Mesothelial cell of epicardium (in vitro differentiated cells): Measurements from ENCODE around the gene SIGLEC11. TPM values are rescaled to one million over a fixed set of nuclear protein-coding genes. Genes with fewer than 3 reads are reported as not detected.

ENCODE experiments used
- DNase-seq, 2 experiments: peaks; one replicate each; pipeline ENCODE4 v3.0.0; 2021; ENCODE audit warnings: low spot score in 2 of 2; ENCODE audit not compliant: unreplicated experiment in 2 of 2
- H3K27ac Mint-ChIP-seq: 2 replicates; pipeline ENCODE4 v1.8.0; 2021; ENCODE audit warnings: mixed read lengths
- H3K27me3 Mint-ChIP-seq: 2 replicates; pipeline ENCODE4 v1.8.0; 2021; ENCODE audit warnings: low read depth, mixed read lengths
- H3K36me3 Mint-ChIP-seq: 2 replicates; pipeline ENCODE4 v1.8.0; 2021; ENCODE audit warnings: mixed read lengths
- H3K4me1 Mint-ChIP-seq: 2 replicates; pipeline ENCODE4 v1.8.0; 2021; ENCODE audit warnings: mixed read lengths
- H3K4me3 Mint-ChIP-seq: 2 replicates; pipeline ENCODE4 v1.8.0; 2021; ENCODE audit warnings: mild to moderate bottlenecking, moderate library complexity, mixed read lengths
- H3K9me3 Mint-ChIP-seq: 2 replicates; pipeline ENCODE4 v1.8.0; 2021; ENCODE audit warnings: mixed read lengths
- CTCF ChIP-seq: fragments of 200-600 bp; sonication (generic); IDR thresholded peaks from one replicate; pipeline ENCODE4 v1.5.0; 2021; ENCODE audit warnings: antibody characterized with exemption; ENCODE audit not compliant: unreplicated experiment
- total RNA-seq: library from RNA; stranded (reverse); gene quantifications from 3 replicates; pipeline ENCODE4 v1.2.1, GENCODE V29; 2021

The SIGLEC11 gene
- total RNA-seq, 1 donor from 2014 or later: 1.7 TPM

DNA sequence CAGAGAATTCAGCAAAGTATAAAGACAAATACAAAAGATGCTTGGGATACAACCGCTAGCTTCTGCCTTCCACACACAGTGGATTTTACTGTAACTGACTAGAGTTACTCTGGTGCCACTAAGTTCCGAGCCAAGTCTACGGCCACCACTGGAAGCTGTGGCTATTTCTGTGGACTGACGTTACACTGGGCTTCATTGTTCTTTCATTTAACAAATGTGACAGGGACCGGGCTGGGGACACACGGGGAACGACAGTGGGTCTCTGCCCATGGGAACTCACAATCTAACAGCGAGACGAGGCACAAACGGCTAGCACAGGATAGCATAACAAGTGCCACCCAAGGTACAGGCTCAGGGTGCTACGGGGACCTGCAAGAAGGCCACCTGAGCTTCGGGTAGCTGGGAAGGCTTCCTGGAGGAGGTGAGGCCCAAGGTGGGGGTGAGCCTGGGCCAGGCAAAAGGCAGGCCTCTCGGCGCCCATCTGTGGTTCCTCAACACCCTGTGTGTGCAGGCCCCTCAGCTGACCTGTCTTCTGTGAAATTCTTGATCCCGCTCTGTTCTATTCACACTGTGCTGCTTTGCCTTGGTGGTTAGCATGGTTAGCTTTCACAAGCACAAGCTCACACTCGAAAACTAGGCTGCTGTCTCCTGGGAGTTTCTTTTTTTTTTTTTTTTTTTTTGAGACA lies 54.0 kb downstream of the SIGLEC11 start:
- H3K36me3 Mint-ChIP-seq: peaks cover 25% of the 10 kb centered on the region

DNA sequence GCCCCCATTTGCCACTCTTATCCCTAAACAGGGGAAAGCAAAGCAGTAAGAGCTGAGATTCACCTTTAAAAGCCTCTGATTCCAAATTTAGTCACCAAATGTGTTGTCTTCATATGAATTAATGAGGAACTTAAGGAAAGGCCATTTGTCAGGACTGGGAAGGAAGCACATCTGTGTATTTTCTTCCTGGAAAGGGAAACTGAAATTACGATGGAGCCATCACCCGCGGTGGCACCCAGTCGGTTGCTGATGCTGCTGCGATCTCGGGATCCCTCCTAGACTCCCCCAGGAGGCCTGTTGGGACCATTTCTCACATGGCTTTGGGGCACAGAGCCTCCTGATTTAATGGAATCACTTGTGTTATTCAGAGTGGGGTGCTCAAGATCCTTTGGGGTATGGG lies 56.8 kb downstream of the SIGLEC11 start:
- Mint-ChIP-seq H3K9me3 (no peaks in the 10 kb centered on the region), H3K36me3 (peaks cover 16% of the 10 kb centered on the region), H3K4me3 (no peak overlapping the region), H3K27ac (no peak overlapping the region), H3K4me1 (no peaks in the 10 kb centered on the region), H3K27me3 (no peaks in the 10 kb centered on the region)
- no peak for TF ChIP-seq CTCF
- DNase-seq: no peak

More for the DNA sequence above, 54.0 kb downstream of the SIGLEC11 start:
- no peak for TF ChIP-seq CTCF
- Mint-ChIP-seq H3K9me3 (no peaks in the 10 kb centered on the region), H3K4me3 (no peak overlapping the region), H3K27ac (no peak overlapping the region), H3K27me3 (no peaks in the 10 kb centered on the region), H3K4me1 (no peaks in the 10 kb centered on the region)
- no peak for DNase-seq

Other genes with a start within 250 kb of the SIGLEC11 start
- gene TSKS, start 197.9 kb downstream of the SIGLEC11 start, total RNA-seq: not detected in 3 replicates
- gene AP2A1, start 194.2 kb downstream of the SIGLEC11 start, total RNA-seq: 84.6 to 89.6 TPM (median 85.2 TPM) in 3 replicates
- 23.1 to 25.8 TPM (median 23.2 TPM) in 3 replicates for gene FUZ, start 147.9 kb downstream of the SIGLEC11 start, total RNA-seq
- 103 to 107 TPM (median 105 TPM) in 3 replicates for gene MED25, start 142.9 kb downstream of the SIGLEC11 start, total RNA-seq
- gene PTOV1, start 110.0 kb downstream of the SIGLEC11 start, total RNA-seq: 415 to 431 TPM (median 422 TPM) in 3 replicates
- gene PNKP, start 93.6 kb downstream of the SIGLEC11 start, total RNA-seq: 96.6 to 103 TPM (median 97.8 TPM) in 3 replicates
- 41.8 to 45.3 TPM (median 42.5 TPM) in 3 replicates for gene AKT1S1, start 83.8 kb downstream of the SIGLEC11 start, total RNA-seq
- 46.8 to 53.7 TPM (median 49.7 TPM) in 3 replicates for gene TBC1D17, start 83.5 kb downstream of the SIGLEC11 start, total RNA-seq
- gene IL4I1, start 64.3 kb downstream of the SIGLEC11 start, total RNA-seq: 1.3 to 1.7 TPM (median 1.6 TPM) in 3 replicates
- gene ATF5, start 32.0 kb downstream of the SIGLEC11 start, total RNA-seq: 21.7 to 22.7 TPM (median 22.1 TPM) in 3 replicates
- 67.6 to 78.9 TPM (median 71.8 TPM) in 3 replicates for gene NUP62, start 31.7 kb downstream of the SIGLEC11 start, total RNA-seq
- 40.1 to 42.0 TPM (median 40.6 TPM) in 3 replicates for gene VRK3, start 64.2 kb upstream of the SIGLEC11 start, total RNA-seq
- 11.1 to 13.1 TPM (median 12.4 TPM) in 3 replicates for gene ZNF473, start 64.8 kb upstream of the SIGLEC11 start, total RNA-seq
- not detected in 3 replicates for gene IZUMO2, start 202.1 kb upstream of the SIGLEC11 start, total RNA-seq
- 52.3 to 56.6 TPM (median 53.8 TPM) in 3 replicates for gene MYH14, start 242.4 kb upstream of the SIGLEC11 start, total RNA-seq